Body of pancreas (tissue), 4 donors: ENCODE results near the gene S100A7.

Source experiments
- POLR2A ChIP-seq, 3 donors: fragments of 450-650 bp; IDR thresholded peaks; one replicate each; pipeline ENCODE4 v1.6.1; 2016; ENCODE audit warnings: antibody characterized with exemption in 3 of 3, mild to moderate bottlenecking in 2 of 3
- TF ChIP-seq, protein P1 (sequence below), 7 experiments: fragments of 450-650 bp in 4 of 7; fragments of 200-600 bp in 3 of 7; sonication (generic) in 3 of 7; IDR thresholded peaks; one replicate each; pipeline ENCODE4 v1.5.1; 2016 to 2019; ENCODE audit warnings: antibody characterized with exemption in 7 of 7

GRCh38 chr1:153417136-153417888, 43.1 kb downstream of the S100A7 start:
- TF ChIP-seq, protein P1, sequence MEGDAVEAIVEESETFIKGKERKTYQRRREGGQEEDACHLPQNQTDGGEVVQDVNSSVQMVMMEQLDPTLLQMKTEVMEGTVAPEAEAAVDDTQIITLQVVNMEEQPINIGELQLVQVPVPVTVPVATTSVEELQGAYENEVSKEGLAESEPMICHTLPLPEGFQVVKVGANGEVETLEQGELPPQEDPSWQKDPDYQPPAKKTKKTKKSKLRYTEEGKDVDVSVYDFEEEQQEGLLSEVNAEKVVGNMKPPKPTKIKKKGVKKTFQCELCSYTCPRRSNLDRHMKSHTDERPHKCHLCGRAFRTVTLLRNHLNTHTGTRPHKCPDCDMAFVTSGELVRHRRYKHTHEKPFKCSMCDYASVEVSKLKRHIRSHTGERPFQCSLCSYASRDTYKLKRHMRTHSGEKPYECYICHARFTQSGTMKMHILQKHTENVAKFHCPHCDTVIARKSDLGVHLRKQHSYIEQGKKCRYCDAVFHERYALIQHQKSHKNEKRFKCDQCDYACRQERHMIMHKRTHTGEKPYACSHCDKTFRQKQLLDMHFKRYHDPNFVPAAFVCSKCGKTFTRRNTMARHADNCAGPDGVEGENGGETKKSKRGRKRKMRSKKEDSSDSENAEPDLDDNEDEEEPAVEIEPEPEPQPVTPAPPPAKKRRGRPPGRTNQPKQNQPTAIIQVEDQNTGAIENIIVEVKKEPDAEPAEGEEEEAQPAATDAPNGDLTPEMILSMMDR (IDR thresholded peaks at IDR 0.05), result no peak
- no peak for TF ChIP-seq POLR2A (IDR thresholded peaks at IDR 0.05)
